ENCODE data around the gene ZCCHC10. TPM values are rescaled to one million over a fixed set of nuclear protein-coding genes. Genes with fewer than 3 reads are reported as not detected.

Gene ZCCHC10
- 25.8 to 31.8 TPM (median 27.9 TPM) in 5 replicates for total RNA-seq (2022; extraction: Qiagen RNA extraction)

DNA sequence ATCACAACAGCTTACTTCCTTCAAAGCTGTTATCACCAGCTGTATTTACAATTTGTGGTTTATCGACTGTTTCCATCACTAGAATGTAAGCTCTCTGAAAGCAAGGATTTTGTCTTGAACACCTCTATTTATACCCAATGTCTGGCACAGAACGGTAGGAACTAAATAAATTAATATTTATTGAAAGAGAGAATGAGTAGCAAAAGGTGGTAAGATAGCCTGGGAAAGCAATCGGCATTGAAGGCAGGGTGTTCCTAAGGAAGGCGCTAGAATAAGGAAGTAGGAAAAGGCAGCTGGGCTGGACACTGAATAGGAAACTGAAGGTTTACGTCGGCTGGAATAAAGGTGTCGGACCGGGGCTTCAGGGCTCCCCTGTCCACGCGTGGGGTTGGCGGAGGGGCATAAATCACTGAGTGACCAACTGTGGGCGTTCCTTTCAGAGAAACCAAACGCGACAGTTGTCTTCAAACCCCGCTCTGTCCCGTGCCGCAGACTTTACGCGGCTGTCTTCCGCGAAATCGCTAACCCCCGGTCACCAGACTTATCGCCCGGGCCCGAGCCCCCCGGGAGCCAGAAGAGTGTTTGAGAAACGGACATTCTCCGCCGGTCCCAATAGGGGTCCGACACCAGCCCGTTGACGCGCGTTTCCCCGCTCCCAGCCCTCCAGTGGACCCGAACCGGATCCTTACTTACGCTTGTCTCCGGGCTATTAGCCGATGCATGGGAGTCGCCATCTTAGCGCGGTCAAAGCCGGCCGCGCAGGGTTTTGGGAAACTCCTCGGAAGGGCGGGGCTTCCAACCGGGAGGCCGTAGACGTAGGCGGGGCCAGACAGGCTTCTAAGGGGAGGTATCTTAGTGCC is at the start of gene ZCCHC10:
Gene ZCCHC10, minus strand, starts transcription at position 746 of the 860 bp plus-strand sequence. Its CDS starts 12 bp downstream, at position 734.

DNA sequence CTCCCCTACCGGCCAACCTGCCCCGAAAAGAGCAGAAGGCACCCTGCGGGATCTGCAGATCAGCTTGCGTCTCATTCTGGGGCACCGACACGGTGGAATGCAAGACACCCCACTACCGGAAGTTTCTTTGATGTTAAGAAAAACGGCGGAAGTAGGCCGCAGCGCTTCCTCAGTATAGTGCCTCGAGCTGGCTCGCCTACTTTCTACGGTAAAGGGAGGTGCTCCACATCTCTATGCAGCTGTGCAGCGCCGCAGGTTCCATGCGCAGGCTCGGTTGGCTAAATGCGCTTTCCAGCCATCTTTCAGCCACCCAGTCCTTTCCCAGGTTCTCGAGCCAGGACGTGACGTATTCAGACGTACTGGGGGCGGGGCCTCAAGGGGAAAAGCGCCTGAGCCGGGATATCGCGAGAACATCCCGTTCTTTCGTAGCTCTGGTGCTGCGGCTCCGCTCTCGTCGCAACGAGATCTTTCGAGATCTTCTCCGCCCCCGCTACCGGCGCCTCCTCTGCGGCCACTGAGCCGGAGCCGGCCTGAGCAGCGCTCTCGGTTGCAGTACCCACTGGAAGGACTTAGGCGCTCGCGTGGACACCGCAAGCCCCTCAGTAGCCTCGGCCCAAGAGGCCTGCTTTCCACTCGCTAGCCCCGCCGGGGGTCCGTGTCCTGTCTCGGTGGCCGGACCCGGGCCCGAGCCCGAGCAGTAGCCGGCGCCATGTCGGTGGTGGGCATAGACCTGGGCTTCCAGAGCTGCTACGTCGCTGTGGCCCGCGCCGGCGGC is 25.4 kb upstream of the ZCCHC10 start, which contains the start of gene HSPA4:
Gene HSPA4, plus strand, starts transcription at position 472 of the 775 bp plus-strand sequence. Its CDS starts 238 bp downstream, at position 710.

DNA sequence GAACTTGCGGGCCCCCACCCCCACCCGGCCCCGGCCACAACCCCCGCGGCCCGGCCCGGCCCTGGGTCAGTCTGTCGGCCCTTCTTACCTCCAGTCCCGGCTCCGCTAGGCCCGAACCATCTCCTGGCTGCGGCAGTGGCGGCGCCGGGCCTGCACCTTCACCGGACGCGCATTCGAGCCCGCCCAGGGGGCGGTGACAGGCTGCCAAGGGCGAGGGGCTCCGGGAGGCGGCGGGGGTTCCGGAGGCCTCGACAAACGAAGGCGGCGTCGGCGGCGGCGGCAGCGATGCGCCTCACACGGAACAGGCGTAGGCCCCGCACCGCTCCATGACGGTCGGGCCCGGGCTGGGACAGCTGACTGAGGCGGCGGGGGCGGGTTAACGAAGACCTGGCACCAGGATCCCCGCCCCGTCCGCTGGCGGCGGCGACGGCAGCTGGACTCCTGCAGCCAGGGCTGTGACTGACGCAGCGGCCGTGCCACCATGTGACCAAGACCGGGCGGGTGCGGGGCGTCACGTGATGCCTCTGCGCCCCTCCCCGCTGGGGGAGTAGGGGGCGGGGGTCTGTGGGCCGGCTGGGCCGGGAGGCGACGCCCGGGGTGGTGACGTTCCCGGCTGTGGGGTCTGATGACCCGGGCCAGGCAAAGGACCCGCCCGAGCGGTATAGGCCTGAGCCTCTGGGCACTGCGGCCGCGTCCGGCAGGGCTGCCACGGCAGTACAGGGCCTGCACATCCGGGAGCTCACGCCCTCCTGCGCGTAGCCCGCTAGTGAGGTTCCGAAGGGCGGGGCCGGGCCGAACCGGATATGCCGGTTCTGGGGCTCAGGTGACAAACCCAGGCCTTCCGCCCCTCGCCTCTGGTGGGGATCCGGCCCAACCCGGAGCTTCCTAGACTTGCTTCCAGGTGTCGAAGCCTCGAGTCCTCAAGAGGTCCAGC is 62.9 kb downstream of the ZCCHC10 start, which contains the start of gene AFF4:
Gene AFF4, minus strand, starts transcription at position 464 of the 934 bp plus-strand sequence. CDS start 26,445 bp downstream, outside the sequence.

Other genes starting within 250 kb of the ZCCHC10 start
- 16.6 to 23.3 TPM (median 20.5 TPM) in 5 replicates for gene SEPTIN8, start 249.3 kb downstream of the ZCCHC10 start, total RNA-seq (2022; extraction: Qiagen RNA extraction)
- 0.09 to 0.16 TPM (median 0.14 TPM) in 5 replicates for gene SOWAHA, start 213.2 kb downstream of the ZCCHC10 start, total RNA-seq (2022; extraction: Qiagen RNA extraction)
- gene SHROOM1, start 195.9 kb downstream of the ZCCHC10 start, total RNA-seq (2022; extraction: Qiagen RNA extraction), result 8.6 to 10.5 TPM (median 10.3 TPM) in 5 replicates
- 0.18 to 0.31 TPM (median 0.21 TPM) in 5 replicates for gene GDF9, start 160.1 kb downstream of the ZCCHC10 start, total RNA-seq (2022; extraction: Qiagen RNA extraction)
- gene UQCRQ, start 159.9 kb downstream of the ZCCHC10 start, total RNA-seq (2022; extraction: Qiagen RNA extraction), result 366 to 585 TPM (median 499 TPM) in 5 replicates
- 0.73 to 1.6 TPM (median 1.1 TPM) in 5 replicates for gene LEAP2, start 152.9 kb downstream of the ZCCHC10 start, total RNA-seq (2022; extraction: Qiagen RNA extraction)
- gene AFF4, start 62.9 kb downstream of the ZCCHC10 start, total RNA-seq (2022; extraction: Qiagen RNA extraction), result 17.0 to 26.2 TPM (median 21.2 TPM) in 5 replicates
- gene HSPA4, start 25.5 kb upstream of the ZCCHC10 start, total RNA-seq (2022; extraction: Qiagen RNA extraction), result 170 to 182 TPM (median 171 TPM) in 5 replicates